Activated CD8-positive, alpha-beta memory T cell treated with anti-CD3 and anti-CD28 coated beads for 48 hours (primary cell): ENCODE measurements around the gene BOD1L1.
"Not testable (repeated sequence)": the region's sequence is repeated elsewhere in the genome, so short reads cannot be mapped to it uniquely, and the experiment has no call there.

ENCODE experiments used
- DNase-seq, 3 experiments: peaks; one replicate each; pipeline ENCODE4 v3.0.0-alpha.2; 2020; ENCODE audit warnings: low read depth in 2 of 3, low spot score in 2 of 3

Gene BOD1L1

DNA sequence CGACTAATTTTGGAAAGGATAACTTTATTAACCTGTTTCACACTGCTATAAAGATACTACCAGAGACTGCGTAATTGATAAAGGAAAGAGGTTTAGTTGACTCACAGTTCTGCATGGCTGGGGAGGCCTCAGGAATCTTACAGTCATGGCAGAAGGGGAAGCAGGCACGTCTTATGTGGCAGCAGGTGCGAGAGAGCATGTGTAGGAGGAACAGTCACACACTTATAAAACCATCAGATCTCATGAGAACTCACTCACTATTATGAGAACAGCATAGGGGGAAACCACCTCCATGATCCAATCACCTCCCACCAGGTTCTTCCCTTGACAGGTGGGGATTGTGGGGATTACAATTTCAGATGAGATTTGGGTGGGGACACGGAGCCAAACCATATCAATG lies 67.4 kb downstream of the BOD1L1 start:
- DNase-seq, result not testable (repeated sequence)

DNA sequence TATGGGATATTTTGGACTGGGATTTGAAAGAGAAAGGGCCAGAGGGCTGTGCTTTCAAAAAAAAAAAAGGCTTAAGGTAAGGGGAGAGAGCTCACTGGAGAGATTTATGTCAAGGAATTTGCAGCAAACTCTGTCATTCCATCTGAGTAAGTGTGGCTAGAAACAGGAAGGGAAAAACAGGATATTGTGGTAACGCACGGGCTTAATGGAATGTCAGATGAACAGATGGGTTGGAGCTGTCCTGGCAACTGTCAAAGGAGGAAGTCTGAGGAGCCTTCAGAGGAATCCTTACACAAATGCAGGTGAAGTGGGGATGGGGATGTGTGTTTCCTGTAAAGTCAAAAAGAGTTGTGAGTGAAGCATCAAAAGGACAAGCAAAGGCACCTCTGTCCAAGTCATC lies 68.1 kb downstream of the BOD1L1 start:
- DNase-seq, result no peak

DNA sequence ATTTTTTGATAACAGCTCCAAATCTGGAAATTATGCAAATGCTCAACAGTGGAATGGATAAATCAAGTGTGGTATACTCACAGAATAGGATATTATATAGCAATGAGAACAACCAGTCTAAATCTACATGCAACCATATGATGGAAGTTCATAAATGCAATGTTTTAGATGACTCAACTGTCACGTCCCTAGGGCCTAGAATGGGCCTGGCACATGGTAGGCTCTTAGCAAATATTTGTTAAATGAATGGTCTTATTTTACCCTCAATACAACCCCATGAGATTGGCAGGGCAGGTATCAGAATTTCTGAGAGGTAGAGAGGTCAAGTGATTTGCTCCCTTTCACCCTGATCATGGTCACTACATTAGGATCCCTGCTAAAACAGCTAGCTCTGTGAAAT lies 68.6 kb downstream of the BOD1L1 start:
- DNase-seq, result no peak

DNA sequence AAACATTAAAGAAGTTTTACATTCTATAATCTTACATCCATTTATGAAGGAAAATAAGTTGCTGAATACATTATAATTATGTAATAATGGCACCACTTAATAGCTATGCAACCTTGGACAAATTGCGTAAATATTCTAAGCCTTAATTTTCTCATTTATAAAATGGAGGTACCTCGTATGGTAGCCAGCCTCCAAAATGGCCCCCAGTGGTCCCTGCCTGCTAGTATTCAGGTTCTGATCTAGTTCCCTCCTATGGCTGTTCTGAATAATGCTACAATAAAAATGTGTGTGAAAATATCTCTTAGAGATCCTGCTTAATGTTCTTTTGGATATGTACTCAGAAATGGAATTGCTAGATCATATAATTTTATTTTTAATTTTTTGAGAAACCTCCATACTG lies 72.2 kb downstream of the BOD1L1 start:
- DNase-seq, result no peak

DNA sequence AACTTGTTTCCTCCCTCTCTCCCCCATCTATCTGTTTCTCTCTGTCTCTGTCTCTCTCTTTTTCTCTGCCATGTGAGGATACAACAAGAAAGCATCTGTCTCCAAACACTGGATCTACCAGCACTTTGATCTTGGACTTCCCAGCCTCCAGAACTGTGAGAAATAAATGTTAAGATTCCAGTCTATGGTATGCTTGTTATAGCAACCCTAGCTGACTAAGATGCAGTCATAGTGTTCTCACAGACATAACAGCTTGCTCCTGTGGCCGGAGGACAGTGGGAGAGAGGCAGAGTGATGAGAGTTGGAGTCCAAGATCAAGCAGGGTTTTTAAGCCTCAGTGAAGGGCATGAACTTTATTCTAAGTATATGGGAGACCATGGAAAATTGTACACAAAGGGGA lies 74.4 kb downstream of the BOD1L1 start:
- no peak for DNase-seq

DNA sequence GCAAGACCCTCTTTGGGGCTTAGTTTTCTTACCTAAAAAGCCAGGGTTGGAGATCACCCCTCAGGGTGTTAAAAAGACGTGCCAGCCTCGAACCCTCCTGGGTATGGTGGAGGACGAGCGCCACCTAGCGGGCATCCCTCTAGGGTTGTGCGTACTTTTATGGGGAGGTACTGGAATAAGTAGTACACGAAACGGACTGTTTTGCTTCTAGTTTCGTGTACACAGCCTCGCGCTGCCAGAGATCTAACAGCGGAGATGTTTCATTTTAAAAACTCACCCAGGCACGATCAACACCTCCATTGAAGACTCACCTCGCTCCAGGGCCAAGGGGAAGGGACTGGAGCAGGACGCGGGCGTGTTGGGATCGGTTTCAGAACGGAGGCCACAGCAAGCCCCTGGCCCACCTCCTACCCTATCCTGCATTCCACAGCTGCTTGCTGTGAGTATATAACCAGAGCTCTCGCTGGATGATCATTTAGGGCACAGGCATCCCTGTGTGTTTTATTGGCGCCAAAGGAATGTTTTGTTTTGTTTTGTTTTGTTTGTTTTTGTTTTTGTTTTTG lies 78.5 kb downstream of the BOD1L1 start:
- peak; percentile 67 to 96 (median 81) for DNase-seq

DNA sequence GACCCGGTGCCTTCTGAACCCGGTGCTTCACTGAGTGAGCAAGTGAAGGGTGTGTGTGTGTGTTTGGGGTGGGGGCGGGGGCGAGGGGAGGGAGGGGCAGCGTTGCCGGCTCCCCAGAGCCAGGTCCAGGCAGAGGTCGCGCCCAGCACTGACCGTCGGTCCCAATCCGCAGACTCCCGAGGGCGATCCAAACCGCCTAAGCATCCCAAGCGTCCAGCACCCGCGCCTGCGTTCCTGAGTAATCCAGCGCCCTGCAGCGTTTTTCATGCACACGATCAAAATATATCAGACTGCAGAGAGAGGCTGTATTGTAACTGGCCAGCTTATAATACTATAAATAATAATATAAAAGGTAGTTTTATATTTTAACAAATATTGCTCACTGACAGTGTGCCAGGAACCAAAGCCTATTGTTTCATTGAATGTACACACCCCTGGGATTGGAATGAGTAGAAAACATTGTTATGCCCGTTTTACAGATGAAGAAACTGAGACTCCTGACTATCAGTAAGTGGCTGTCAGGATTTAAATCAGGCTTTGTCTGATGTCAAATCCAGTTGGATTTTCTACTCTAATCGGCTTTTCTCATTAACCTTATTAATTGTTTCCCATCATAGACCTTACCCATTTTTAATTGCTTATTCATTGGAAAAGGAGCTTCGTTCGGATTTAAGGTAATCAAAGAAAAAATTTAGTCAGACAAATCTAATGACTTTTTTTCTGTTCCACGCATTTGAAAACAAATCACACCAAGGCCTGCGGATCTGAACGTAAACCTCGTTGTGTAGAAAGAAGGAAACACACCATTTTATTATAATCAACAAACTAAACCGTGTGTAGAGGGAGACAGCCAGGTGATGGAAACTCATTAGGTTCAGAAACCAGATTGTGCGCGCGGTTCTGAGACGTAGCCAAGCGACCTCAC lies 79.2 kb downstream of the BOD1L1 start:
- DNase-seq, result no peak

DNA sequence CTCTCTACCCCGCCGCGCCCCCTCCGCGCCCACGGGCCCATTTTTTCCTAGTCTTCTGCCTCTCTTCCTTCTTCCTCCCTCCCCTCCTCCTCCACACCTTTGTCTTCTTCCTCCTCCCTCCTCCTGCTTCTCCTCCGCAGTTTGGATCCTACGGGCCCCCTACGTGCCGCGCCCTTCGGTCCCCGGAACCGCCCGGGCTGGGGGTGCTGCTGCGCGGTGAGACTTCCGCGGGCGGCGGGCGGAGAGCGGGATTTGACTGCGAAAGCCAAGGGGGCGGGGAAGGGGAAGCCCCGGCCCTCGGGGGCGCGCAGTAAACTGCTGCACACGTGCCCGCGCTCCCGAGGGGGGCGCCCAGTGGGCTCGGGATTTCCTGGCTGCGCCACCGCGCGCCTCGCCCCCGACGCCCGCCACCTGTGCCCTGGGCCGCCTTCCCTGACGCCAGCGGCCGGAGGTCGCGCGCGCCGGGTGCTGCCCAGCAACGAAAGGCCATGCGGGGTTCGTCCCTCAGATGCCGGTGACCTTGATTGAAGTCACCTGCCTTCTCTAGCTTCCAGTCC lies 80.0 kb downstream of the BOD1L1 start:
- no peak for DNase-seq

DNA sequence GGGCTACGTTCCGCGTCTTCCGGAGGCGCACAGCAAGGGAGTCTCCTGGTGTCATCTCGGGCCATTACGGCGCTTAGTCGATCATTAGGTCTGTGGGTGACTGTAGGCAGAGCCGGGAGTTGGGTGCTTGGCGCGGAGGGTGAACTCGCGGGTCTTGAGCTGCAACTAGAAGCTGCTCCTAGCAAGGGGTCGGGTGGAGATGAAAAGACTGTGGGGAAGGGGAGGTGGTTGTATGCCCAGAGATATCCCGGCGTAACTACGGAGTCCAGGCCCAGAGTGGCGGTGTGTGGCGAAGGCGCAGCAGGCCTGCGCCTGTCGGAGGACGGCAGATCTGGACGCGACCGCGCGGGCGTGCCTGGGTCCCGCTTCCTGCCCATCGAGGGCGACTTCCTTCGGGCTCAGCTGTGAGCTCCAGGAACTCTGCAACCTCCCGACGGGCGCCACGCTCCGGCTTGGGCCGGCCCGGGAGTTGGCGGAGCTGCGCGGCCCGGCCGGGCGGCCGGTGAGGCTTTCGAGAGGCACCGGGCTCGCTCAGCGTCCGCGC lies 80.5 kb downstream of the BOD1L1 start:
- no peak for DNase-seq

DNA sequence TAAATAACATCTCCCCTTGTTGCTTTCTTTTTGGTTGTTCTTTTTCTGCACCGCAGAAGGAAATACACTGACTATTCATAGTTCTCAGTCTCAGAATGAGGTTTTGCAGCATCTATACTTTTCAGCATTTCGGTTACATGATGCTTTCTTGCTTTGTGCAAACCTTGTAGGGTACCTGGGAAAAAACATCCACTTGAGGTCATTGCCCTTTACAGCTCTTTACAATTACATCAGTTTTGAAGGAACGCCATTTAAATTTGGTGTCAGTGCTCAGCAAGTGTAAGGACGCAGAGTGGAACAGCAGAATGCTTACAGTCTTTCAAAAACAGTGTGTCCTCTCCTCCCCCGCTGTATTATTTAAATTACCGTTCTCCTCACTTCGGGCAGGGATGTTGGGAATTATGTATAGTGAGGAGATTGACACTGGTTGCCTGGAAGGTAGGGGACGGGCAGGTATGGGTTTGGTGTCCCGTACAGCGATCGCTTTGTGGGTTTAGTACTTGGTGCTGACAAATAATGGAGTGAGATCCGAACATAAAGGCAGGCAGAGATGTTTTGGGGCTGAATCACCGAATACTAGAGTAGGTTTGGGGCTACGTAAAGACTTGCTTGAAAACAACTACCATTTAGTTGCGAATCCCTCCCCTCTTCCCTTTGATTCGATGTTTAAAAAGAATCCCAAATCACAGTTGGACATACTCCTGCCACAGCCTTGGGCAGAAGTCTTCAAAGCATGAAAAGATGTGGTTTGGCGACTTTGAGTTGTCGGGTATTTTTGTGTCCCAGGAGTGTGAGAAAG lies 81.2 kb downstream of the BOD1L1 start:
- DNase-seq, result no peak

DNA sequence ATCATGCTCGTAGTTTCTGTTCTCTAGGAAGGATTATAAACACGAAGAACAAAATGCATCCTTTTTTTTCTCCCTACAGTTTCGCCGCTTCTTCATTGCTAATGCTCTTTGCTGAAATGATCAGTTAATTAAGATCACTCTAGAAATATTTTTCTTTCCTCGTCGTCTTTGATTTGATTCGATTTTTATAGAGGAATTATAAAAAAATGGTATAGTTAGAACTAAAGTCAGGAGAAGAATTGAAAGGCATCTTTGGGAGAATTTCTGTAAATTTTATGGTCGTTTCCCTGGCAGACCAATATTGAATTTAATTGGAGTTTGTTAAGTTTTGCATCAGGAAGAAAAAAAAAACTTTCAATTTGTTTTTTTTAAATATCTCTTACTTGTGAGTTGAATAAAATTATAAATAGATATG lies 82.1 kb downstream of the BOD1L1 start:
- no peak for DNase-seq

DNA sequence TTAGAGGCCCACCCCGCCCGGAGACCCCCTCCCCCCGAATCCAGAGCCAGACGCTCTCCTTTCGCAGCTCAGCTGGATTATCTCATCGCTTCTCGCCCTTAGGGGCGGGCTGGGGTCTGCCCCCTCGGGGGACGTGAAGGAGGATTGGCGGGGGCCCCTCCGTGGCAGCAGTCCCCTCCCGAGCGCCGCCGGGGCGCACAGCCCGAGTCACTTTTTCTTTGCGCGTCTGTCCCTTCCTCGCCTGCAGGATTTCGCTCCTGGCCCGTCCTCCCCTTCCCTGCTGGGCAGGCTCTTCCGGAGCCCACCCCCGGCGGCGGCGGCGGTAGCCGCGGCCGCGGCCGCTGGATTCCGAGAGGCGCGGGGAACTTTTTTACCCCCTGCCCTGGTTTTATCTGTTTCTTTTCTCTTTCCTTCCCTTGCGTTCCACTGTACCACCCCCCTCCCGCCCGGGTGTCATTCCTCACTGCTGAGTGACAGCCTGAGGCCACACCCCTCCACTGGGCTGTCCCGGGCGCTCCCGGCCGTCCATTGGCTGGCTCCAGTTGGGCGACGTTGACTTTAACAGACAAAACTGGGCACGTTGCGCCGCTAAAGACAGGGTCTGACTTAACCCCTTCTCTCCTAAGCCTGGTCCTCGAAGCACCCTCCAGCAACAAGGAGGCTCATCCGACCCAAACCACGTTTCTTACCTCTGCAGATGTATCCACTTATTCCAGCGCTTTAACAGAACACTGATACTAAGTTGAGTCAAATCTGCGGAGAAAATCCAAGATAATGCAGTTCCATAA lies 82.7 kb downstream of the BOD1L1 start:
- no peak for DNase-seq

DNA sequence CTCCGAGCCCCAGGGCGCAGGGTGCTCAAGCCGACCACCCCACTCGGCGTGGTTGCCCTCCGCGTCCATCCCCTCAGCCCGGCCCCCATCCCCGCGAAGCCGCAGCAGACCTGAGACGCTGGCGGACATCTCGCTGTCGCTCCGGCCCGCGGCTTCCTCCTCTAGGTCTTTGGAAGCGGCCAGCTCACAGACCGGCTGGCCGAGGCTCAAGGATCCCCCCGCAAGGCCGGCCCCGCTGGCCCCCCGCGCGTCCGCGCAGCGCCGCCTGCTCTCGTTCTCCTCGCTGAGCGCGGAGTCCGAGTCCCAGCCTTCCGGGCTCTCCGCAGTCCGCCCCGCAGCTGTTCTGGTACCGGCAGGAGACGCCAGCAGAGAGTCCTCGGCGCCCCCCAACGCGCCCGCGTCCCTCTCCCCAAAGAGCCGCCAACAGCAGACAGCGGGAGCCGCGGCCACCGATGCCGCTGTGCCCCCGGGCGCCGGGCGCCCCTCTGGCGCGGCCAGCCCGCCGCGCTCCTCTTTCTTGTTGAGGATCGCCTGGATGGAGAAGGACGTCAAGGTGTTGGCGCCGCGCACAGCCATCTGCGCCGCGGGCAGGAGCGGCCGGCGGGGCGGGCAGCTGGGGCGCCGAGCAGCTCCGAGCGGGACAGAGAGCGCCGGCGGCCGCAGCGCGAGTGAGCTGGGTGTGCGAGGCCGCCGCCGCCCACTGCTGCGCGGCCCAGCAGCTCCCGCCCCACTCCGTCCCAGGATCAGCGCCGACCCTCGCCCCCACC lies 83.5 kb downstream of the BOD1L1 start, which contains the start of gene NKX3-2:
Gene NKX3-2 (minus strand): TSS at position 670 of the 767 bp plus-strand sequence. CDS start 94 bp downstream, at position 576.
- no peak for DNase-seq

DNA sequence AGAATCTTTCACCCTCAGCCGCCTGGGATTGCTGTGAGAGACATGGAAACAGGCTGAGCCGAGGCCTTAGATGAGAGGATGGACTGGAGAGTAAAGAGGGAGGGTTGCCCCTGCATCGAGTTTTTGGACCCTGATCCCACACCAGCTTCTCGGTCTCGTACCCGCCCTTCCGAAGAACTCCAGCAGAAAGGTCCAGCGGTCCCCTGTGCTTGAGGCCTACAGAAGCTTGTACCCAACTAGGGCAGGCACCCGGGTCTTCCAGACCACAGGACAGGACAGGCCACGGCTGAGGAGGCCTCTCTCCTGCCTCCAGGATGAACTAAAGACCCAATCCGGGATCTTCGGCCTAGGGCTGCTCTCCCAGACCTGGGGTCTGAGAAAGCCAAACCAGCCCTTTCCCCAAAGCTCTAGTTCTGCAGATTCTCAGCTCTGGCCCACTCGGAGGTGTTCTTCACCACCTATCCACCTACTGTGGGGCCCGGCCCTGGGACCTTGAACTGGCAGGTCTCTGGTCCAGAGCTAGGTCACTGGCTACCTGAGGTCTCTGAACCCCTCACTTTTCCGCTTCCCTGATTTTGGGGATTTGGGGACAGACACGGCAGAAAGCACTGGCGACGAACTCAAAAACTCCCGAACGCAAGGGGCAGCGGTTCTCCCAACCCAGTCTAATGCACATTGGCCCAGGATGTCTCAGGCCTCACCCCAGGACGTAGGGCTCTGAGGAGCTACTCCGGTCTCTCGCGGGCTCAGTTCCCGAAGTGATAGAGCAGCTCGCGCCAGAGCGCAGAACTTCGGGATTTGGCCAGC lies 84.3 kb downstream of the BOD1L1 start:
- DNase-seq, result no peak

DNA sequence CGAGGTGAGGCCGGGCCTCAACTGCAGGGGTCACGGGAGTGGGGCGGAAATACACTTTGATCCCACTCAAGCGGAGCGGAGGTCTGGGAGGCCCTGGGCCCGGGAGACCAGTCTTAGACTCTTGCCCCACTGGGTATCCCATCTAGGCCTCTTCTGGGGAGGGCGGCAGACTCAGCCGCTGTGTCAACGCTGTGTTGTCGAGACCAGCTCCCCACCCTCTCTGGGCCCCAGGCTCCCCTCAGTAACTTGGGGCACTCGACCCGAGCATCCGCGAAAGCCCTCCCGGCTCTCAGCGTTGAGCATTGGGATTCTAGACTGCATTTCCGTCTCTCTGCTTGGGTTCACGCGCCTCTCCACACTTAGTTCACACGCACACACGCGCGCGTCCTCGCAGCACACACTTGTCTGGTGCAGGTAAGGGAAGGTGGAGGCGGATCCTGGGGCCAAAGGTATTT lies 84.9 kb downstream of the BOD1L1 start:
- DNase-seq, result no peak

DNA sequence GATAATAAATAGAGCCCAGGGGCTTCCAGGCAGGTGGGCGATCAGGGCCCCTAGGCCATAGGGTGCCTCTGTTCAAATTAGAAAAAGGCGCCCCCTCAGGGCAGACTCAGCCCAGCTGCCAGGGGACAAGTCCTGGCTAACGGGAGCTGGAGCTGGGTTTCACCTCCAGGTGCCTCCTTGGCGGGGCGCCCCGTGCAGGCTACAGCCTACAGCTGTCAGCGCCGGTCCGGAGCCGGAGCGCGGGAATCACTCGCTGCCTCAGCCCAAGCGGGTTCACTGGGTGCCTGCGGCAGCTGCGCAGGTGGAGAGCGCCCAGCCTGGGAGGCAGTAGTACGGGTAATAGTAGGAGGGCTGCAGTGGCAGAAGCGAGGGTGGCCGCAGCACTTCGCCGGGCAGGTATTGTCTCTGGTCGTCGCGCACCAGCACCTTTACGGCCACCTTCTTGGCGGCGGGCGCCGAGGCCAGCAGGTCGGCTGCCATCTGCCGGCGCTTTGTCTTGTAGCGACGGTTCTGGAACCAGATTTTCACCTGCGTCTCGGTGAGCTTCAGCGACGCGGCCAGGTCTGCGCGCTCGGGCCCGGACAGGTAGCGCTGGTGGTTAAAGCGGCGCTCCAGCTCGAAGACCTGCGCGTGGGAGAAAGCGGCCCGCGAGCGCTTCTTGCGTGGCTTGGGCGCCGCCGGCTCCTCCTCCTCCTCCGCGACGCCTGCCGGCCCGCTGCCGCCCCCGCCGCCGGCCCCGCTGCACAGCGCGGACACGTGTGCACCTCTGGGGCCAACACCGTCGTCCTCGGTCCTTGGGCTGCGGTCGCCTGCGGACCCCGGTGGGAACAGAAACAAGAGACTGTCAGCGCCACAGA lies 85.6 kb downstream of the BOD1L1 start:
- DNase-seq, result no peak

DNA sequence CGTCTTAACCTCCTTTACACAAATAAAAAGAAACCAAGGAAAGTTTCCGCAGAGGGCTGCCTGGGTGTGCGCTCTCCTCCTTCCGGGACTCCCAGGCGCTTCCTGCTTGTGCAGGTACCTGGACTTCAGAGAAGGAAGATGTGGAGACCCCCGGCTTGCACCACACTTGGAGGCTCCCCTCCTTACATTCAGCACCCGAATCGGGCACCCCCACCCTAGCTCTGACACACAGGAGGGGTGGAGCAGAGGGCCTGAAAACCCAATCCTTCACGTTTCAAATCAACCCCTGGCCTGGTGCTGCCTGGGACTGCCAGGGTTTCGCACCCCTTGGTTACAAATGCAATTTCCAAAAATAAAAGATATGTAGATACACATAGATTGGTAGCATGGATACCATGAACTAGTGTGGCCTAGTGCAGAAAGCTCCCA lies 86.3 kb downstream of the BOD1L1 start:
- no peak for DNase-seq
